ENCODE results near the gene UBALD1.
A peak's percentile ranks its signal among the peaks of the same experiment; 100 is the strongest.

- TF ChIP-seq, protein P1, sequence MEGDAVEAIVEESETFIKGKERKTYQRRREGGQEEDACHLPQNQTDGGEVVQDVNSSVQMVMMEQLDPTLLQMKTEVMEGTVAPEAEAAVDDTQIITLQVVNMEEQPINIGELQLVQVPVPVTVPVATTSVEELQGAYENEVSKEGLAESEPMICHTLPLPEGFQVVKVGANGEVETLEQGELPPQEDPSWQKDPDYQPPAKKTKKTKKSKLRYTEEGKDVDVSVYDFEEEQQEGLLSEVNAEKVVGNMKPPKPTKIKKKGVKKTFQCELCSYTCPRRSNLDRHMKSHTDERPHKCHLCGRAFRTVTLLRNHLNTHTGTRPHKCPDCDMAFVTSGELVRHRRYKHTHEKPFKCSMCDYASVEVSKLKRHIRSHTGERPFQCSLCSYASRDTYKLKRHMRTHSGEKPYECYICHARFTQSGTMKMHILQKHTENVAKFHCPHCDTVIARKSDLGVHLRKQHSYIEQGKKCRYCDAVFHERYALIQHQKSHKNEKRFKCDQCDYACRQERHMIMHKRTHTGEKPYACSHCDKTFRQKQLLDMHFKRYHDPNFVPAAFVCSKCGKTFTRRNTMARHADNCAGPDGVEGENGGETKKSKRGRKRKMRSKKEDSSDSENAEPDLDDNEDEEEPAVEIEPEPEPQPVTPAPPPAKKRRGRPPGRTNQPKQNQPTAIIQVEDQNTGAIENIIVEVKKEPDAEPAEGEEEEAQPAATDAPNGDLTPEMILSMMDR (IDR thresholded peaks at IDR 0.05 in 2 of 3, conservative IDR thresholded peaks at IDR 0.05 in 1 of 3; ENCODE audit: borderline replicate concordance in 1 of 3, insufficient read depth in 1 of 3, low read depth in 2 of 3, low read length in 2 of 3), result peak in 2 of 3 experiments; percentile 26 to 28; a peak in 3 of 6 replicates
- TF ChIP-seq ELF1 (IDR thresholded peaks at IDR 0.05; ENCODE audit: borderline replicate concordance, low read depth) (no peak; the same call in 1 of the 2 replicates), POLR2A (IDR thresholded peaks at IDR 0.05; ENCODE audit: borderline replicate concordance, extremely low read depth, insufficient read depth, insufficient read length) (no peak), EZH2 (IDR thresholded peaks at IDR 0.05) (no peak), POLR2AphosphoS5 (IDR thresholded peaks at IDR 0.05; ENCODE audit: low read depth, low read length) (peak; percentile 62)
- TF ChIP-seq, protein P2, sequence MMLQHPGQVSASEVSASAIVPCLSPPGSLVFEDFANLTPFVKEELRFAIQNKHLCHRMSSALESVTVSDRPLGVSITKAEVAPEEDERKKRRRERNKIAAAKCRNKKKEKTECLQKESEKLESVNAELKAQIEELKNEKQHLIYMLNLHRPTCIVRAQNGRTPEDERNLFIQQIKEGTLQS (IDR thresholded peaks at IDR 0.05), result no peak
These were observed 1.5 kb upstream of the UBALD1 start for GRCh38 chr16:4616047-4616811.

Measured in HCT116 (cell line).